ENCODE results near the gene ALK.

DNA sequence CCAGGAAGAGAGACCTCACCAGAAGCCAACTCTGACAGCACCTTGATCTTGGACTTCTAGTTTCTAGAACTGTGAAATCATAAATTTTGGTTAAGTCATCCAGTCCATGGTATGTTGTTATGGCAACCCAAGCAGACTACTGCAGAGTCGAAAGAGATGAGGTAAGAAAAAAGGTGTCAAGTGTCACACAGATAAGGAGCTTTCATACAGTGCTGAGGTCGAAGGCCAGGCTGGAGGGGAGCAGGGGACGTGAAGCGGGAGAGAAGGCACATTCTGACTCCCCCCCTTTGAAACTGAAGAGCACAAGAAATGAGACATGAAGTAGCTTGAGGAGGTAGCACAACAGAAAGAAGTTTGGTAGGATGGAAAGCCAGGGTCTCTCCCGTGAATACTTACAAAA, 110.4 kb downstream of the ALK start:
- TF ChIP-seq, protein P1, sequence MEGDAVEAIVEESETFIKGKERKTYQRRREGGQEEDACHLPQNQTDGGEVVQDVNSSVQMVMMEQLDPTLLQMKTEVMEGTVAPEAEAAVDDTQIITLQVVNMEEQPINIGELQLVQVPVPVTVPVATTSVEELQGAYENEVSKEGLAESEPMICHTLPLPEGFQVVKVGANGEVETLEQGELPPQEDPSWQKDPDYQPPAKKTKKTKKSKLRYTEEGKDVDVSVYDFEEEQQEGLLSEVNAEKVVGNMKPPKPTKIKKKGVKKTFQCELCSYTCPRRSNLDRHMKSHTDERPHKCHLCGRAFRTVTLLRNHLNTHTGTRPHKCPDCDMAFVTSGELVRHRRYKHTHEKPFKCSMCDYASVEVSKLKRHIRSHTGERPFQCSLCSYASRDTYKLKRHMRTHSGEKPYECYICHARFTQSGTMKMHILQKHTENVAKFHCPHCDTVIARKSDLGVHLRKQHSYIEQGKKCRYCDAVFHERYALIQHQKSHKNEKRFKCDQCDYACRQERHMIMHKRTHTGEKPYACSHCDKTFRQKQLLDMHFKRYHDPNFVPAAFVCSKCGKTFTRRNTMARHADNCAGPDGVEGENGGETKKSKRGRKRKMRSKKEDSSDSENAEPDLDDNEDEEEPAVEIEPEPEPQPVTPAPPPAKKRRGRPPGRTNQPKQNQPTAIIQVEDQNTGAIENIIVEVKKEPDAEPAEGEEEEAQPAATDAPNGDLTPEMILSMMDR (IDR thresholded peaks at IDR 0.05; ENCODE audit: low read depth, low read length), result no peak
- no peak for TF ChIP-seq EZH2phosphoT487 (IDR thresholded peaks at IDR 0.05; ENCODE audit: low read depth)
